Stimulated activated CD8-positive, alpha-beta memory T cell treated with anti-CD3 and anti-CD28 coated beads, Interleukin-15, amount 100 ng/mL, for 4 hours (primary cell): ENCODE results near the gene UGT3A1.
A peak's percentile ranks its signal among the peaks of the same experiment; 100 is the strongest.
"Not testable (repeated sequence)": the region's sequence is repeated elsewhere in the genome, so short reads cannot be mapped to it uniquely, and the experiment has no call there.

Experiments
- DNase-seq, 2 donors: peaks; one replicate each; pipeline ENCODE4 v3.0.0-alpha.2; 2020; ENCODE audit warnings: low read depth in 2 of 2

Gene UGT3A1

DNA sequence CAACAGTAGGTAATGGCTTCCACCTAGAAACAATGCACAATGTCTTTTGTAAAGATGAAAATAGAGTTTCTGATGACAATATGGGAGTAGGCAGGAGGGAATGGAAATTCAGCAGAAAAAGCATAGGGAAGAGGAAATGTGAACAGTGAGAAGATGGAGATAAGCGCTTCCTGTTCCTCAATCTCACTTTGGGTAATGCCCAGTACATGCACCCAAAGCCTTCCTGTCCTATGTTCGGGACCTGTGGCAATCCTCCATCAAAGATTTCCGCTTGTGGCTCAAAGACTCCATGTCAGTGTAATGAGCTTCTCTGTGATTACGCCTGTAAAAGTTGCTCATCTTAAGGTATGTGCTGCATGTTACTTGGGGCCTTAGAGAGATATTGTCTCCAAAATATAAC, 2.7 kb downstream of the UGT3A1 start:
- no peak for DNase-seq

- no peak for DNase-seq
Observed at GRCh38 chr5:35987776-35988175, 3.4 kb downstream of the UGT3A1 start.

GRCh38 chr5:35979715-35980114, 11.5 kb downstream of the UGT3A1 start:
- no peak for DNase-seq

- not testable (repeated sequence) for DNase-seq
Observed at GRCh38 chr5:35976859-35977258, 14.3 kb downstream of the UGT3A1 start.

DNA sequence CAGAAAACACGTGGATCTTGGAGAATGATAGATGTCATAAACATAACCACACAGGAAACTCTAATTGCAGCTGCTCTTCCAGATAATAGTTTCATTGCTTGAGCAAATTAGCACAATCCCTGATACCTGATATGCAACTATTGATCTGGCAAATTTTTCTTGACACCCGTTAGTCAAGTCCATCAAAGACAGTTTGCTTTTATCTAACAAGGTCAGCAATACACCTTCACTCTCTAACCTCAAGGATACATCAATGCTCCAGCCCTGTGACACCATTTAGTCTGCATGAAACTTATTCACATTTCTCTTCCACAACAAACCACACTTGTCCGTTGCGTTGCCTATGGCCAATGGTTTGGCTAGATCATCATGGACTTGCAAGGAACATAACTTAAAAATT, 16.6 kb downstream of the UGT3A1 start:
- DNase-seq, result no peak

DNA sequence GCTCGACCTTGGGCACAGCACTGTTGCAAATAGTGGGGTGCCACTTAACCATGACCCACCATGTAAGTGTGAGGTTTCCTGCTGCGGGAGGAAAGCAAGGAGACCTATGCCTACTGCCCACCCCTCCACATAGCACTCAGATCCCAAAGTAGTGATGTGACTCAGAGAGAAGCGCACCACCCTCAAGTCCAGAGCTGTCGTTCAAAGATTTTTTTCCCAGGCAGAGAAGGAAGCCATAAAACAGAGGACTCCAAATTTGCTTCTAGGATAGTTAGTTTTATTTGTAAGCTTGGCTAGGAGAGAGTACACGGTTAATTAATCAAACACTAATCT, 19.3 kb downstream of the UGT3A1 start:
- DNase-seq, result no peak

- no peak for DNase-seq
Observed at GRCh38 chr5:35971186-35971877, 19.9 kb downstream of the UGT3A1 start.

DNA sequence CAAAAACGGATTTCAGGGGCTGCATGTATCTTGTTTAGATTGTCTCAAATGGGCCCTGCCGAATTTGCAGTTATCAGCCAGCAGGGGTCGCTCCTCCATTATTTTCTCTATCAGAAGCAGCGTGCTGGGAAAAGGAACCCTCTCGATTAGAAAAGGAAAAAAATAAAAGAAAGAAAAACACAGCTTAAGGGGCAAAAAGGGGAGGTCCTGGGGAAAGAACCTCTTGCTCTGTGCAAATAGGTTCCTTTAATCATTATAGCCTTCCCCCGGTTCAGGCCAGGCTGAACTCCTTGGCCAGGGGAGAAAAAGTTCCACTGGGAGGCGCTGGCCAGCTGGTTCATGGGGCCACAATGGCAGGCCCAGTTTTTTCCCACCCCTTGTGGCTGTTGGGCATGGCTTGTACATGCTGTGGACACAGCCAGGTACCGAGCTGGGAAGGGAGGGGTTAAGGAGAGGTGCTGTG, 27.8 kb downstream of the UGT3A1 start:
- DNase-seq, result no peak

GRCh38 chr5:35960328-35960727, 30.9 kb downstream of the UGT3A1 start:
- DNase-seq, result no peak

DNA sequence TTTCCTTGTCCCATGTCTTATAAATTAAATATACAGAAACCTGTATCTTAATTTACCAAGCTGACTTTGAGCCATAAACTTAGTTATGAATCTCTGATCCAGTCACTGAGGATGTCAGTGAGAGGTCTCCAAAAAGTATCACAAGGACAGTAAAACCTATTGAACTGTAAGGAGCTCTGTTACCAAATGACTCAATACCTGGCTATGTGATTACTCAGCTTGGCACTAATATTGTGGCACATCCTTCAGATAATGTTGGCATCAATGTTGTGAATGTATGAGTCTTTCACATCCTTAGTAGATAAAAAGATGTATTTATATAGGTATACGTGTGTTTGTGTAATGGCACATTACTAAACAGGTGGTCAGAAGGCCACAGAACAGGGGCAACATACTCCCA, 34.8 kb downstream of the UGT3A1 start:
- no peak for DNase-seq

DNA sequence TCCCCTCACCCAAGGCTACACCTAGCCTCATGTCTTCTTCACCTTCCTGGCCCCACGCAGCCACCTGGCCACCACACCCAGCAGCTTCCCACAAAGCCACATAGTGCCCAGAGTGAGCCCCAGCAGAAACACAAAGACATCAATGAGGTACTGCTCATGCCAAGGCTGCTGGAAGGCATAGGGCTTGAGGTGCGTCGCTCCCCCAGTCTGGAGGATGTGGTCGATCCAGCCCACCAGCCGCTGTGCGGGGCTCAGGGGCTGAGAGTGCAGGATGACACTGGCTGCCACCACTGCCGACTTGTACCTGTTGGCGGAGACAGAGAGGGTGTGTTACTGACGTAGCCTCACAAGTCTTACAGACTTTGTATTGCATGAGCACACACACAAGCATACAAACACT, 37.0 kb downstream of the UGT3A1 start:
- DNase-seq, result no peak

GRCh38 chr5:35947085-35947484, 44.1 kb downstream of the UGT3A1 start:
- no peak for DNase-seq

GRCh38 chr5:35939639-35940038, 51.6 kb downstream of the UGT3A1 start:
- no peak for DNase-seq

DNA sequence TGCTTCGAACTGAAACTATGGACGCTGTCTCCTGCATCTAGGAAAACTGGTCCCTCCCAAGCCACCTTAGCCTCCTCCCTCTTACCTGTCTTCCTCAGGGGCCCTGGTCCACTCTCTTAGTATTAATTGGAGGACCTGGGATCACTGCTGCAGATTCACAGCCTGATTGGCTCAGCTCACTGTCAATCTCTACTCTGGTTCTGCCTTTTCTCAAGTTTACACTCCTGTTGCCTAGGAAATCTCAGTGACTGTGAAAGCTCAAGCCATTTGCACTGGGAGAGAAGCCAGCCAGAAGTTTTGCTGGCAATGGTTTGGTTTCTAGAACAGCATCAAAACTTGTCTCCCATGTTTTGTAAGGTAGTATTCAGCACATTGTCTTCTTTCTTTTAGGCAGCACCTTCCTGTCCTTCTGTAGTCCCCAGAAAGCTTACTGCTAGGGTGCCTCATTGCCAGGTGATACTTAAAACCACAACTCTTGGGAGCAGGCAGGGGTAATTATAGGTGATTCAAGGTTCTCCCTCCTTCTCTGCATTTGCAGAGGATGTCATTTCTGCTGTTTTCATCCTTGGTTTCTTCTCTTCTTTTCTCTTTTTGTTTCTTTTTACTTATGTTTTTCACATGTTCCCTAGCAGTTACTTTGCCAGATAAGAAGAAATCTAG, 52.5 kb downstream of the UGT3A1 start, which contains the start of gene CAPSL:
TSS of gene CAPSL (minus strand) at position 55 of the 660 bp plus-strand sequence. CDS start 17,502 bp downstream, outside the sequence.
- no peak for DNase-seq

DNA sequence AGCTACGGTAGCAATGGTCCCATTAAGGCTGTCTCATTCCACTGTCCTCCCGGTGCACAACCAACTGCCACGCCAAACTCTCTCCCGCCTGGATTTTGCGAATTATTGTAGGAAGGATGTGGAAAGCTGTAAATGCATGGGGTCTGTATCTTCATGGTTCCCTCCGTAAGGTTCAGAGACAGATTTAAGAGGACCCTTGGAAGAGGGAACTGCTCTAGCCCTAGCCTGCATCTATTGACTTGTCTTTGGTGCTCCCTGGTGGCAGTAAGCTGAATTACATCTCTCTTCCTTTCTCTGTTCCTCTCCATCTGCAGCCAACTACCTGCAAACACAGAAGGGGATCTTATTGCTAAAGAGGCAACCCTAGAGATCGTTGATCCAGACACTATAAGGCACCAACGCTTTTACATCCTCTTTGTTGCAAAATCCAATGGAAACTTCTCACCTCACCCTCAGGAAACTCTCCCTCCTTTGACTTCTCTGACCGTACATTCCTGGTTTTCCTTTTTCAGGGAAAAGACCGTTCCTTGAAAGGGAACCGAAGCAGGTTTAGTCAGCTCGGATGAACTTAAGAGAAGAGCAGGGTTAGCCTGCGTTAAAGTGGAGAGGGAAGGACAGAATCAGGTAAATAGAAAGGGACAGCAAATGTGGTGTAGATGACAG, 64.7 kb downstream of the UGT3A1 start:
- DNase-seq, result peak in 1 of 2 donors; percentile 37

- peak; percentile 72 to 77 for DNase-seq
Observed at GRCh38 chr5:35924950-35925722, 66.1 kb downstream of the UGT3A1 start.

DNA sequence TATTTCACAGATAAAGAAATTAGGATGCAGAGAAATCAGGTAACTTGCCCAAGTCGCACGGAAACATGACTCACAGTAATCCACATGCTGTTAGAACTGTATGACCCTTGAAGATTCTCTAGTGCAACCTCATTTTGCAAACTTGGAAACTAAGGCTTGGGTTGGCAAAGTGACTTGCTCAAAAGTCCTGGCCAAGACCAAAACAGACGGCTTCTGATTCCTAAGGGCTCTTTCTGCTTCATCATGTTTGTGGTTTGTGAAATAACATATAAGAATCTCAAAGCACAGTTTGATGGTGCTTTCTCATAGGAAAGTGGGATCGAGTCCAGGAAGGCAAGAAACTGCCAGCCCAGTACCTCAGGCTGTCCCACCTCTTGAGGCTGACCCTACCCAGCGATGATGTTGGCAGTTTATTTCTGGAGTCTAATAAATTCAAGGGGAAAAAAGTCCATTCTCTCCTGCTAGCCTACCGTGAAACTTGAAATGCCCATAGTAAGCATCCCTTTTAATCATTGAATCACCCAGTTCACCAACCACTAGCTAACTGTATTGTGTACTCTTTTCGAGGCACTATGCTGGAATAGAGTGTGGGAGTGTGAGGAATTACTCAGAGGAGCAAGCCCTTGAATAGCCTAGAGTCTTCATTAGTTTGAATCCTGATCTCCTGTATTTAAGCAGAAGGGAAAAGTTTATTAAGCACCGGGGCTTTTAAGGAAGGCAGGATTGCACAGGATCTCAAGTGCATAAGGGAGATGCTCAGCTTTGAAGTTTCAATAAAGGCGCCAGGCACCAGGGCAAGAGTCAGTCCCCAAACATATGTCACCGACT, 66.9 kb downstream of the UGT3A1 start:
- no peak for DNase-seq

DNA sequence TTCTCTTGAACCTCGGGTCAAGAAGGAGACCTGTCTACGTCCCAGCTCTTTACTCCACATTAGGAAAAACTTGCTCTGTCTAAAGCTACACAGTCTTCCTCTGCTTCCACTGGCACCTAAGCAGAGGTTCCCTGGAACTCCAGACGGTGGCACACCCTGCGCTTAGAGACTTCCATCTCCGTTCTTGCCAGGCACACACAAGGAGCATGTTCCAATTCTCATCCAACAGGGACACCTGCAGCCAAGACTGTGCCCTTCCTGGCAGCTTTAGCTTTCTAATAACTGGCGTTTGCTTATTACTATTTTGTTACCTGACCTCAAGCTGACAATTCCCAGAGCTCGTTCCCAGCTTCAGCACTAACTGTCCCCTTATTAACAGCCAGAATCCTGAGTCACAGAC, 68.7 kb downstream of the UGT3A1 start:
- DNase-seq, result no peak

DNA sequence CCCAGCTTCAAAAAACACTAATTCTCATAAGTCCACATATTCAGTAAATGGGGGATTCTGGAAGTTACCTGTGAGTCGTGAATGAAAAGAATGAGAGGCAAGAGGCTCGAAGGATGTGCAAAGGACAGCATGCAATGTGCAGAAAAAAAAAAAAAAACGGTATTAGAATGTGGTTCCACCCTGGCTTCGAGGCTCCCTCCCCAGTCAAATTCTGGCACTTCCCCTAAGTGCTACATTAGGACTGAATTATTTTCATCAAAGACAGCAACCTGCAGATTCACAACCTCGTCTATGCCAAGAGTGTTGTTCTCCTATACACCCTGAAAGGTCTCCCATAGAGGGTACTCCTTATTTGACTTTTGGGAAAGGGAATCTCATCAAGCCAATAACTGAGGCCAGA, 69.3 kb downstream of the UGT3A1 start:
- DNase-seq, result no peak

DNA sequence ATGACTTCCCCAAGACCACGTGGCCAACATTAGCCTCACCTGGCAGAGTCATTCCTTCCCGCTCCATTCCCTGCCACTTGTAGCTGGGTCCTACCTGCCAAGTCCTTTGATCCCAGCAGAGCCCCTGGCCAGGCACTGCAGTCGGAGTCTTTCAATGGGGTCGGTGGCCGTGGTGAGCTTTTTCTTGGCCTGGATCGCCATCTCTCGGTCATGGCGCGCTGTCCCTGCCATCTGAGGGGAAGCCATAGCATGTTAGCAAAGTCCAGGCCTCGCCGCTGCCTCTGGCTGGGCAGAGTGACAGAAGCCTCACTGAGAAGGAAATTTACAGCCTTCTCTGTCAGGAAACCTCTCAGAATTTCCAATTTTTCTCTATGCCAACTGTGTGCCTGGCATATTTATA, 70.3 kb downstream of the UGT3A1 start:
- DNase-seq, result no peak

- no peak for DNase-seq
Observed at GRCh38 chr5:35919191-35919590, 72.0 kb downstream of the UGT3A1 start.
